CD14-positive monocyte (primary cell): Measurements from ENCODE around the gene HCK. TPM values are rescaled to one million over a fixed set of nuclear protein-coding genes. Genes with fewer than 3 reads are reported as not detected.

Experiments used
- DNase-seq, 3 donors: peaks; one replicate each; pipeline ENCODE4 v3.0.0-alpha.2; 2011 to 2022
- H2AFZ ChIP-seq: 2 replicates; pipeline ENCODE4 v1.6.0; 2012; ENCODE audit warnings: mild to moderate bottlenecking, low read depth, low read length, inconsistent platforms; ENCODE audit not compliant: insufficient read depth, poor library complexity, severe bottlenecking
- H3K27ac ChIP-seq, 2 donors: 1 replicate in 1 of 2; 2 replicates in 1 of 2; pipeline ENCODE4 v1.5.1; 2012 to 2013; ENCODE audit warnings: low read length in 2 of 2, control low read depth in 1 of 2, inconsistent platforms in 1 of 2, low read depth in 1 of 2, mild to moderate bottlenecking in 1 of 2
- H3K27me3 ChIP-seq, 2 donors: one replicate each; pipeline versions ENCODE4 v1.6.0 to v1.6.1; 2011 to 2013; ENCODE audit warnings: low read length in 2 of 2; ENCODE audit not compliant: control insufficient read depth in 2 of 2, insufficient read depth in 2 of 2
- H3K36me3 ChIP-seq, 2 donors: replicated peaks in 1 of 2; 1 replicate in 1 of 2; 2 replicates in 1 of 2; pipeline versions ENCODE4 v1.5.1 to v1.6.1; 2012 to 2013; ENCODE audit warnings: low read length in 2 of 2, control low read depth in 1 of 2, inconsistent platforms in 1 of 2, mild to moderate bottlenecking in 1 of 2; ENCODE audit not compliant: insufficient read depth in 2 of 2, control insufficient read depth in 1 of 2
- H3K4me1 ChIP-seq, 2 donors: 1 replicate in 1 of 2; 2 replicates in 1 of 2; pipeline versions ENCODE4 v1.5.1 to v1.6.1; 2012 to 2013; ENCODE audit warnings: low read length in 2 of 2, control low read depth in 1 of 2, inconsistent platforms in 1 of 2, mild to moderate bottlenecking in 1 of 2, moderate library complexity in 1 of 2; ENCODE audit not compliant: insufficient read depth in 2 of 2, control insufficient read depth in 1 of 2
- H3K4me2 ChIP-seq: replicated peaks from 2 replicates; pipeline ENCODE3; 2012; ENCODE audit warnings: low read length, moderate library complexity, mild to moderate bottlenecking; ENCODE audit not compliant: poor library complexity, severe bottlenecking; ENCODE audit errors: extremely low read depth
- H3K4me3 ChIP-seq, 3 experiments: fragments of 200-600 bp in 1 of 3; sonication (generic) in 1 of 3; replicated peaks in 1 of 3; 1 replicate in 2 of 3; 2 replicates in 1 of 3; pipeline ENCODE4 v1.5.1; 2011 to 2013; ENCODE audit warnings: low read length in 3 of 3, mild to moderate bottlenecking in 3 of 3, control low read depth in 2 of 3, low read depth in 2 of 3, inconsistent platforms in 1 of 3, moderate library complexity in 1 of 3
- H3K79me2 ChIP-seq: 2 replicates; pipeline ENCODE4 v1.6.0; 2012; ENCODE audit warnings: mild to moderate bottlenecking, control low read depth, inconsistent platforms, low read length, moderate library complexity; ENCODE audit not compliant: insufficient read depth
- H3K9ac ChIP-seq: 2 replicates; pipeline ENCODE4 v1.6.0; 2017; ENCODE audit warnings: low read length, mild to moderate bottlenecking; ENCODE audit not compliant: insufficient read depth, poor library complexity, severe bottlenecking
- H3K9me3 ChIP-seq, 2 donors: replicated peaks in 1 of 2; 1 replicate in 1 of 2; 2 replicates in 1 of 2; pipeline versions ENCODE4 v1.5.1 to v1.6.1; 2012 to 2013; ENCODE audit warnings: low read length in 2 of 2, control low read depth in 1 of 2; ENCODE audit not compliant: control insufficient read depth in 1 of 2, insufficient read depth in 1 of 2
- H4K20me1 ChIP-seq: 2 replicates; pipeline ENCODE4 v1.6.0; 2012; ENCODE audit warnings: mild to moderate bottlenecking, low read length, control low read depth, moderate library complexity; ENCODE audit not compliant: insufficient read depth
- H3K27ac Mint-ChIP-seq, 7 donors: one replicate each; pipeline ENCODE4 v1.8.0; 2020; ENCODE audit warnings: mild to moderate bottlenecking in 7 of 7, mixed read lengths in 7 of 7, moderate library complexity in 6 of 7, inconsistent platforms in 2 of 7
- H3K27me3 Mint-ChIP-seq, 3 donors: one replicate each; pipeline ENCODE4 v1.8.0; 2021 to 2022; ENCODE audit warnings: low read depth in 3 of 3, mild to moderate bottlenecking in 3 of 3, mixed read lengths in 3 of 3, moderate library complexity in 3 of 3, inconsistent platforms in 1 of 3
- H3K36me3 Mint-ChIP-seq, 2 donors: one replicate each; pipeline ENCODE4 v1.8.0; 2020; ENCODE audit warnings: mixed read lengths in 2 of 2, inconsistent platforms in 1 of 2, mild to moderate bottlenecking in 1 of 2
- H3K4me1 Mint-ChIP-seq: one replicate; pipeline ENCODE4 v1.8.0; 2020; ENCODE audit warnings: mild to moderate bottlenecking, mixed read lengths
- H3K4me3 Mint-ChIP-seq, 2 donors: one replicate each; pipeline ENCODE4 v1.8.0; 2020; ENCODE audit warnings: mild to moderate bottlenecking in 2 of 2, mixed read lengths in 2 of 2, moderate library complexity in 1 of 2
- H3K9me3 Mint-ChIP-seq, 7 donors: one replicate each; pipeline ENCODE4 v1.8.0; 2020 to 2022; ENCODE audit warnings: mixed read lengths in 7 of 7, mild to moderate bottlenecking in 6 of 7, moderate library complexity in 6 of 7, inconsistent platforms in 2 of 7
- WGBS: methylation state at CpG from one replicate; pipeline ENCODE4 v1.1.5; 2013; ENCODE audit warnings: missing lambda C conversion rate; ENCODE audit not compliant: insufficient coverage; 5-methylcytosine and 5-hydroxymethylcytosine counted together
- intact Hi-C, 2 donors: fragments of 100-400 bp; cut with micrococcal nuclease; formaldehyde crosslinking; loops; one replicate each; pipeline versions ENCODE4 v1.15.0 to v1.15.1; 2023
- polyA plus RNA-seq, 3 donors: library from polyadenylated mRNA; depleted of rRNA in 1 of 3; unstranded in 2 of 3; stranded (reverse) in 1 of 3; fragments of 300-500 nt in 2 of 3; fragments of >200 nt in 1 of 3; fragmentation: Illumina TruSeq in 2 of 3; gene quantifications; 1 replicate in 2 of 3; 2 replicates in 1 of 3; pipeline ENCODE4 v1.2.3, GENCODE V29; 2012 to 2021
- TF ChIP-seq, protein P1 (sequence below): fragments of 200-600 bp; IDR thresholded peaks from one replicate; pipeline ENCODE4 v1.8.0; 2022; ENCODE audit warnings: antibody characterized with exemption, mild to moderate bottlenecking

HCK gene
- polyA plus RNA-seq, 3 donors = 430 to 688 (median 526) TPM

DNA sequence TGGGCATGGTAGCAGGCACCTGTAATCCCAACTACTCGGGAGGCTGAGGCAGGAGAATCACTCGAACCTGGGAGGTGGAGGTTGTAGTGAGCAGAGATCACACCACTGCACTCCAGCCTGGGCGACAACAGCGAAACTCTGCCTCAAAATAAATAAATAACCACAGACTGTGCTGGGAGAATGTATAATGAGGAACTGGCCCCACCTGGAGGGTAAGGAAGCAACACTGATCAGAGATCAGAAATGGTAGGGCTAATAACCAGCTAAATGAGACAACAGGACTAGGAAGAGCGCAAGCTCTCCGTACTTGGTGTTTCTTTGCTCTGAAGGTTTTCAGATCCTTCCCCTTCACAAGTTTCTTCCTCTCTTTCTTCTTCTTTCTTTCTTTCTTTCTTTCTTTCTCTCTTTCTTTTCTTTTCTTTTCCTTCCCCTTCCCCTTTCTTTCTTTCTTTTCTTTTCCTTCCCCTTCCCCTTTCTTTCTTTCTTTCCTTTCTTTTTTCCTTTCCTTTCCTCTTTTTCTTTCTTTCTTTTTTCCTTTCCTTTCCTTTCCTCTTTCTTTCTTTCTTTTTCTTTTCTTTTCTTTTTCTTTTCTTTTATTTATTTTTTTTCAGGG lies 27.3 kb upstream of the HCK start:
- DNase-seq = no peak
- Mint-ChIP-seq H3K4me1 (peaks cover 5% of the 10 kb centered on the region), H3K9me3 (peaks cover 0 to 14% (median 7%) of the 10 kb centered on the region in 7 donors), H3K4me3 (no peak overlapping the region), H3K27me3 (peaks cover 37 to 45% (median 42%) of the 10 kb centered on the region in 3 donors), H3K36me3 (peaks cover 3 to 7% of the 10 kb centered on the region in 2 donors), H3K27ac (peak overlapping the region in 1 of 7 donors; percentile 27)
- Histone ChIP-seq H3K4me2 (no peak overlapping the region), H3K4me3 (no peak overlapping the region), H3K79me2 (no peaks in the 10 kb centered on the region), H3K27me3 (peaks cover 23 to 36% of the 10 kb centered on the region in 2 donors), H4K20me1 (no peaks in the 10 kb centered on the region), H3K4me1 (peaks cover 0 to under 1% of the 10 kb centered on the region in 2 donors), H3K9me3 (peaks cover 0 to 8% of the 10 kb centered on the region in 2 donors), H3K36me3 (no peaks in the 10 kb centered on the region), H2AFZ (no peak overlapping the region), H3K9ac (no peak overlapping the region), H3K27ac (no peak overlapping the region)
- TF ChIP-seq, protein P1, sequence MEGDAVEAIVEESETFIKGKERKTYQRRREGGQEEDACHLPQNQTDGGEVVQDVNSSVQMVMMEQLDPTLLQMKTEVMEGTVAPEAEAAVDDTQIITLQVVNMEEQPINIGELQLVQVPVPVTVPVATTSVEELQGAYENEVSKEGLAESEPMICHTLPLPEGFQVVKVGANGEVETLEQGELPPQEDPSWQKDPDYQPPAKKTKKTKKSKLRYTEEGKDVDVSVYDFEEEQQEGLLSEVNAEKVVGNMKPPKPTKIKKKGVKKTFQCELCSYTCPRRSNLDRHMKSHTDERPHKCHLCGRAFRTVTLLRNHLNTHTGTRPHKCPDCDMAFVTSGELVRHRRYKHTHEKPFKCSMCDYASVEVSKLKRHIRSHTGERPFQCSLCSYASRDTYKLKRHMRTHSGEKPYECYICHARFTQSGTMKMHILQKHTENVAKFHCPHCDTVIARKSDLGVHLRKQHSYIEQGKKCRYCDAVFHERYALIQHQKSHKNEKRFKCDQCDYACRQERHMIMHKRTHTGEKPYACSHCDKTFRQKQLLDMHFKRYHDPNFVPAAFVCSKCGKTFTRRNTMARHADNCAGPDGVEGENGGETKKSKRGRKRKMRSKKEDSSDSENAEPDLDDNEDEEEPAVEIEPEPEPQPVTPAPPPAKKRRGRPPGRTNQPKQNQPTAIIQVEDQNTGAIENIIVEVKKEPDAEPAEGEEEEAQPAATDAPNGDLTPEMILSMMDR = no peak
- intact Hi-C loops = loop anchor here in 1 of 2 donors (5.0 kb wide), 1 partner anchor 58 kb away; no protein-coding TSS in a partner anchor
- no CpG with 5 or more reads among the region's 6 CpGs for WGBS

DNA sequence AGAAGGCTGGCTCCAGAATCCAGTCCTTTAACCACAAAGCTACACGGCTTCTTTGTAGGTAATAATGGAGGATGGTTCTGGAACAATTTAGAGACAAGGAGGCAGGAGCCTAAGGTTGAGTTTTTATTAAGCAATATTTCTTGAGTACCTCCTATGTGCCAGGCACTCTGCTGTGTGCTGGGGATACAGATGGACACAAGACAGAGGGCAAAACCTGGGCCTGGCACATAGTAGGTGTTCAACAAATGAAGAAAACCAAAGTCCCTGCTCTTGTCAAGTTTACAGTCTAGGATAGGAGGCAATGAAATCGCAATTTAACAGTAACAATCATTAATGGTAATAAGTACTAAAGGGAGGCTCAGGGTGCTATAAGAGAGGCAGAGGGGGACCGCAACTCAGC lies 24.4 kb upstream of the HCK start:
- Histone ChIP-seq H3K9me3 (no peaks in the 10 kb centered on the region), H4K20me1 (no peaks in the 10 kb centered on the region), H3K4me3 (no peak overlapping the region), H3K79me2 (no peaks in the 10 kb centered on the region), H3K4me1 (peaks cover 16 to 21% of the 10 kb centered on the region in 2 donors), H3K27ac (no peak overlapping the region), H3K36me3 (no peaks in the 10 kb centered on the region), H3K4me2 (no peak overlapping the region), H3K9ac (no peak overlapping the region), H3K27me3 (peaks cover 3 to 9% of the 10 kb centered on the region in 2 donors), H2AFZ (no peak overlapping the region)
- no peaks in the 10 kb centered on the region for H3K36me3 Mint-ChIP-seq
- peaks cover 12 to 25% (median 20%) of the 10 kb centered on the region in 3 donors for H3K27me3 Mint-ChIP-seq
- H3K4me1 Mint-ChIP-seq = peaks cover 16% of the 10 kb centered on the region
- TF ChIP-seq, protein P1 = no peak
- peaks cover 0 to 6% (median 0%) of the 10 kb centered on the region in 7 donors for H3K9me3 Mint-ChIP-seq
- intact Hi-C loops = loop anchor here in 1 of 2 donors (5.0 kb wide), 1 partner anchor 55 kb away; no protein-coding TSS in a partner anchor
- H3K4me3 Mint-ChIP-seq = peak overlapping the region in 1 of 2 donors; percentile 41
- no peak overlapping the region for H3K27ac Mint-ChIP-seq
- DNase-seq = no peak
- 100% methylated on average over 1 of the region's 3 CpGs for WGBS
